Dendritic cell treated with granulocyte-macrophage colony-stimulating factor and Interleukin-4, amounts not matched to agents 40 ng/mL and 50 ng/mL, for 4 days (primary cell): ENCODE measurements around the gene GABRR3.

Source experiments
- H3K27ac Mint-ChIP-seq: one replicate; pipeline ENCODE4 v1.8.0; 2022; ENCODE audit warnings: mild to moderate bottlenecking, mixed read lengths
- H3K27me3 Mint-ChIP-seq: one replicate; pipeline ENCODE4 v1.8.0; 2022; ENCODE audit warnings: mild to moderate bottlenecking, mixed read lengths
- H3K36me3 Mint-ChIP-seq: one replicate; pipeline ENCODE4 v1.8.0; 2022; ENCODE audit warnings: low read depth, mixed read lengths
- H3K4me1 Mint-ChIP-seq: one replicate; pipeline ENCODE4 v1.8.0; 2022; ENCODE audit warnings: low read depth, mixed read lengths
- H3K4me3 Mint-ChIP-seq: one replicate; pipeline ENCODE4 v1.8.0; 2022; ENCODE audit warnings: mild to moderate bottlenecking, moderate library complexity, mixed read lengths
- H3K9me3 Mint-ChIP-seq: one replicate; pipeline ENCODE4 v1.8.0; 2022; ENCODE audit warnings: mixed read lengths
- intact Hi-C: fragments of 100-400 bp; cut with micrococcal nuclease; formaldehyde crosslinking; loops from one replicate; pipeline ENCODE4 v1.15.0; 2022

Gene GABRR3

GRCh38 chr3:97949743-97950142 lies 85.4 kb downstream of the GABRR3 start:
- Mint-ChIP-seq H3K27me3 (no peaks in the 10 kb centered on the region), H3K36me3 (peaks cover 76% of the 10 kb centered on the region), H3K4me3 (no peak overlapping the region), H3K27ac (no peak overlapping the region), H3K9me3 (no peaks in the 10 kb centered on the region), H3K4me1 (peaks cover 38% of the 10 kb centered on the region)
- intact Hi-C loops = no loop called here

DNA sequence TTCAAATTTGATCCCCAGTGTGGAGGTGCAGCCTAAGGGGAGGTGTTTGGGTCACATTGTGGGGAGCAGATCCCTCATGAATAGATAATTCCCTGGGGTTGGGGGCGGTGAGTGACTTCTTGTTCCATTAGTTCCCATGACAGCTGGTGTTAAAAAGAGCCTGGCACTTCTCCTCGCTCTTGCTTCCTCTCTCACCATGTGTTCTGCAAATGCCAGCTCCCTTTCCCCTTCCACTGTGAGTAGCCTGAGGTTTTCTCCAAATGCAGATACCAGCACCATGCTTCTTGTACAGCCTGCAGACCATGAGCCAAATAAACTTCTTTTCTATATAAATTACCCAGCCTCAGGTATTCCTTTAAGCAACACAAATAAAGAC lies 86.0 kb downstream of the GABRR3 start:
- Mint-ChIP-seq H3K4me1 (peaks cover 32% of the 10 kb centered on the region), H3K27me3 (no peaks in the 10 kb centered on the region), H3K4me3 (no peak overlapping the region), H3K36me3 (peaks cover 79% of the 10 kb centered on the region), H3K27ac (no peak overlapping the region), H3K9me3 (no peaks in the 10 kb centered on the region)
- intact Hi-C loops = no loop called here

DNA sequence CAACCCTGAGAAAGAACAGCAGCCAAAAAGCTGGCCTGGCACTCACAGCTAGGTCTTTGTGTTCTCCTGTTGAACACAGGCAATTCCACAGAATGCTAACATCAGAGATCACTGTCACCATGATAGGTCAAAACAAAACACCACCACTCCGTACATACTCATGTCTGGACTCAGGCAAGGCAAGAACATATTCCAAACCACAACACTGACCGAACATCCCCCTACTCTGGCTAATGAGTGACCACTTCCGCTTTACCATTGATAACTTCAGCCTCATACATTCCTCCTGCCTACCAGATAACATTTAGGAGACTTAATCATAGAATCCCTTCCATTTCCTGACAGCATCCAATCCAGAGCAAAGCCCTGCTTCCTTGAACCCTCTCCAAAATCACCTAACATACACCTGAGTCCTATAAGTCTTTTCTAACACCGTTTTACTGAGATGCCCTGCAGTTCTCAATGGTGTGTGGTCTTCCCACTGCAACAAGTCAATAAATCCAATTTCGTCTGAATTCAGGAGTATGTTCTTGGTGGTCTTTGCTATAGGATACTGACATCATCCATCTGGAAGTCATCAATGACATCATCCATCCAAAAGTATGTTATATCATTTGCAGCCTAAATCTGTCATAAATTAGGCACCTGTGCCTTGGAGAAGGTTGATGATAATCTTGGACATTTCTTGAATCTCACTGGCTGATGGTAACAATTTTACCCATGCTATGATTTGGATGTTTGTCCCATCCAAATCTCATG lies 86.6 kb downstream of the GABRR3 start:
- peaks cover 85% of the 10 kb centered on the region for H3K36me3 Mint-ChIP-seq
- intact Hi-C loops = no loop called here
- no peak overlapping the region for H3K4me3 Mint-ChIP-seq
- peaks cover 31% of the 10 kb centered on the region for H3K4me1 Mint-ChIP-seq
- H3K9me3 Mint-ChIP-seq = no peaks in the 10 kb centered on the region
- no peaks in the 10 kb centered on the region for H3K27me3 Mint-ChIP-seq
- H3K27ac Mint-ChIP-seq = no peak overlapping the region

DNA sequence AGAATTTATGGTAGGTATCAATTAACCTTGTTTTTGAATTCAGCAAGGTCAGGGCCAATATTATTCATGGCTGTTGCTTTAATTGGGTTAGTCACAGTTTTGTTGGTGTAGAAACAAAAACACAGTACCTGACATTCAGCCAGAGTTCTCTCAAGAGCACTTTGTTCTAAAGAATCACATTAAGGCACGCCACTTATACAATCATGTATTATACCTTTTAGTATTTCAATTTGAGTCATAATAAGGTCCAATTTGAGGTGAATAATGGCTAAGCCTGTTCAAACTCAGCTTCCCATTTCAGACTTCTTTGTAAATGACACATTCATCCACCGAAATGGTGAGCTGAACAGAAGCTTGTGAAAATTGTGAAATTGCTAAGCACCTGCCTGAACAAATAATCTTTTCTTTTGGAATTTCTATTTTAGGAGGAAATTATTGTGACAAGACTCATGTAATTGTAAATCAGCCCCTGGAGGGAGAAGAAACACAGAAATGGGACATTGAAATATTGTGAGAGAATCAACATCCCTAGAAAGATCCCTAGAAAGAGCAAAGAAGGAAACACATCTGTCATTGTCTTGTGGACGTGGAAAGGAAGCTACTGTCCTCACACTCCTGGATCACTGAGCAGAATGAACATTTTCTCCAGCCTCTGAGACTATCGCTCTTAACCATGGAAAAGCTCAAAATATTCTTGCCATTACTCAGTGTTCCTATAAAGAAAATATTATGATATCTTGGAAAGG lies 92.1 kb downstream of the GABRR3 start:
- Mint-ChIP-seq H3K9me3 (no peaks in the 10 kb centered on the region), H3K27ac (no peak overlapping the region), H3K4me3 (no peak overlapping the region), H3K27me3 (no peaks in the 10 kb centered on the region), H3K36me3 (peaks cover 64% of the 10 kb centered on the region), H3K4me1 (peaks cover 7% of the 10 kb centered on the region)
- intact Hi-C loops = no loop called here

DNA sequence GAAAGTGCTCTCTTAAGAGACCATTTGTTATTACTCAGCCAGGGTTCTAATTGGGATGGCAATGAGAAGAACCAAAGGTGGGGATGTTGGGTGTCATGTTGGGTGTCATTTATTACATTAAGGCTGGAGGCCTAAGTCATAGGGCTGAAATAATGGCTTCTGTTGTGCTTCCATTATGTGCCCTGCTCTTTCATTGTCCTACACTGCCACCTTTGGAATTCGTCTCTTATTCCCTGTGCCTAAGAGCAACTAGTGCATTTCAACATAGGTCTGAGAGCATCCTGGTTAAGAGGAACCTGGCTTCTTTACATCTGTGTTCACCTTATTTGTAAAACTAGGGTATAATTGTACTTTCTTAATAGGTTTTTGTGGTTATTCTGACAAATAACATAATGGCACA lies 95.1 kb downstream of the GABRR3 start:
- Mint-ChIP-seq H3K27me3 (no peaks in the 10 kb centered on the region), H3K9me3 (no peaks in the 10 kb centered on the region), H3K27ac (no peak overlapping the region), H3K4me3 (no peak overlapping the region), H3K4me1 (peaks cover 26% of the 10 kb centered on the region), H3K36me3 (peaks cover 70% of the 10 kb centered on the region)
- intact Hi-C loops = no loop called here

- Mint-ChIP-seq H3K4me1 (peaks cover 26% of the 10 kb centered on the region), H3K27ac (no peak overlapping the region), H3K27me3 (no peaks in the 10 kb centered on the region), H3K36me3 (peaks cover 75% of the 10 kb centered on the region), H3K9me3 (no peaks in the 10 kb centered on the region), H3K4me3 (no peak overlapping the region)
- intact Hi-C loops = no loop called here
Observed at GRCh38 chr3:97939401-97939800, 95.7 kb downstream of the GABRR3 start.

DNA sequence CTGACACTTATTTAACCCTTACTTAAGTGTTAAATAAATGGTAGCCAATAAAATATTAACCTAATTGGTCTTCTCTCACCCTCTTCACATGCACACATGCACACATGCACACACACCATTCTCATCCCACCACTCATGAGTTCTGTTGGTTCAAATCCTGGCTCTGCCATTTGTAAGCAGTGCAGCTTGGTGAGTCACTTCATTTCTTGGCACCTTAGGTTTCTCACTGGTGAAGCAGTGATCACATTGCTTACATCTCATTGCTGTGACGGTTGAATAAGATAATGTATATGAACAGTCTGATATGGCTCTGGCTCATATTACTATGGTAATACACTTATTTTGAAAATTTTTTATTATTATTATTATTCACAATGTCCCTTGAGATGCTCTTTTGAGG lies 96.7 kb downstream of the GABRR3 start:
- Mint-ChIP-seq H3K36me3 (peaks cover 75% of the 10 kb centered on the region), H3K27me3 (no peaks in the 10 kb centered on the region), H3K27ac (no peak overlapping the region), H3K4me3 (no peak overlapping the region), H3K9me3 (no peaks in the 10 kb centered on the region), H3K4me1 (peaks cover 26% of the 10 kb centered on the region)
- intact Hi-C loops = no loop called here

- no peaks in the 10 kb centered on the region for H3K9me3 Mint-ChIP-seq
- intact Hi-C loops = no loop called here
- peaks cover 76% of the 10 kb centered on the region for H3K36me3 Mint-ChIP-seq
- H3K27ac Mint-ChIP-seq = no peak overlapping the region
- H3K4me3 Mint-ChIP-seq = no peak overlapping the region
- no peaks in the 10 kb centered on the region for H3K27me3 Mint-ChIP-seq
- H3K4me1 Mint-ChIP-seq = peaks cover 26% of the 10 kb centered on the region
Observed at GRCh38 chr3:97937205-97937604, 97.9 kb downstream of the GABRR3 start.

DNA sequence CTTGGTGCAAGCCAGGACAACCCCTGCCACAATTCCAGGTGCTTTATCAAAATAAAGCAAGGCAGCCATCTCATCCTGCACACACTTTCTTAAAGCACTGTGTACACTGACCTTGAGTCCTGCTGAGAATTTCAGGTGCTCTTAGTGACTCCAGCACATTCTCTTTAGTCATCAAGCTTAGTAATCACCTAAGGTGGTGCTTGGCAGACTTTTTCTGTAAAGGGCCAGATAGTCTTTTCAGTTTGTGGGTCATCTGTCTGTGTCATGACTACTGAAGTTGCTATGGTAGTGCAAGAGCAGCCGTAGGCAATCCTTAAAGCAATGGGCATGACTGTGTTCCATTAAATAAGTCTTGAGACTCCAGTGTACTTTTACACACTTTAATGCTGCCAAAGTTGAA lies 99.3 kb downstream of the GABRR3 start:
- Mint-ChIP-seq H3K27ac (no peak overlapping the region), H3K9me3 (no peaks in the 10 kb centered on the region), H3K4me1 (peaks cover 26% of the 10 kb centered on the region), H3K4me3 (no peak overlapping the region), H3K36me3 (peaks cover 81% of the 10 kb centered on the region), H3K27me3 (no peaks in the 10 kb centered on the region)
- intact Hi-C loops = no loop called here
